PC-3 (cell line): Measurements from ENCODE around the gene ZDHHC7.

Source experiments
- CTCF ChIP-seq: fragments of 300-600 bp; sonication (generic); conservative IDR thresholded peaks from 2 replicates; pipeline ENCODE4 v1.5.1; 2017; ENCODE audit warnings: antibody characterized with exemption, low read depth, mild to moderate bottlenecking, low read length
- EZH2phosphoT487 ChIP-seq: fragments of 300-600 bp; sonication (generic); IDR thresholded peaks from 2 replicates; pipeline ENCODE4 v1.6.1; 2018; ENCODE audit warnings: mild to moderate bottlenecking, antibody characterized with exemption, low read length, borderline replicate concordance

GRCh38 chr16:84975066-84975465, 36.3 kb downstream of the ZDHHC7 start:
- no peak for TF ChIP-seq CTCF
- TF ChIP-seq EZH2phosphoT487: no peak
